ENCODE results near the gene PIK3R2.

PIK3R2 gene

GRCh38 chr19:18130523-18131242, 22.3 kb upstream of the PIK3R2 start:
- peaks cover 12 to 15% of the 10 kb centered on the region in 2 donors for H3K4me1 Mint-ChIP-seq (ENCODE audit: low read depth in 2 of 2)
- peaks cover 75% of the 10 kb centered on the region for H3K36me3 Mint-ChIP-seq (ENCODE audit: insufficient read depth)
- H3K27me3 Mint-ChIP-seq = no peaks in the 10 kb centered on the region
- H3K4me3 Mint-ChIP-seq = no peak overlapping the region
- H3K27ac Mint-ChIP-seq = no peak overlapping the region
- DNase-seq = no peak
- ATAC-seq (replicated peaks) = no peak
- H3K9me3 Mint-ChIP-seq = no peaks in the 10 kb centered on the region

- Mint-ChIP-seq H3K27me3 (no peaks in the 10 kb centered on the region), H3K9me3 (no peaks in the 10 kb centered on the region), H3K36me3 (ENCODE audit: insufficient read depth) (peaks cover 76% of the 10 kb centered on the region), H3K4me1 (ENCODE audit: low read depth in 2 of 2) (peaks cover 12 to 15% of the 10 kb centered on the region in 2 donors), H3K4me3 (no peak overlapping the region), H3K27ac (no peak overlapping the region)
- ATAC-seq (replicated peaks) (no peak), DNase-seq (no peak)
Observed at GRCh38 chr19:18131841-18132596, 20.9 kb upstream of the PIK3R2 start.

GRCh38 chr19:18135712-18136584, 17.0 kb upstream of the PIK3R2 start:
- Mint-ChIP-seq H3K27ac (peak overlapping the region; percentile 50 to 72), H3K4me3 (no peak overlapping the region), H3K36me3 (ENCODE audit: insufficient read depth) (peaks cover 71% of the 10 kb centered on the region), H3K9me3 (no peaks in the 10 kb centered on the region), H3K27me3 (no peaks in the 10 kb centered on the region), H3K4me1 (ENCODE audit: low read depth in 2 of 2) (peaks cover 0 to 7% of the 10 kb centered on the region in 2 donors)
- ATAC-seq (replicated peaks) (no peak), DNase-seq (no peak)

GRCh38 chr19:18137242-18137641, 15.7 kb upstream of the PIK3R2 start:
- Mint-ChIP-seq H3K4me3 (no peak overlapping the region), H3K36me3 (ENCODE audit: insufficient read depth) (peaks cover 80% of the 10 kb centered on the region), H3K4me1 (ENCODE audit: low read depth in 2 of 2) (peaks cover 0 to 7% of the 10 kb centered on the region in 2 donors), H3K27ac (no peak overlapping the region), H3K27me3 (no peaks in the 10 kb centered on the region), H3K9me3 (no peaks in the 10 kb centered on the region)
- ATAC-seq (replicated peaks) (no peak), DNase-seq (no peak)

- Mint-ChIP-seq H3K27me3 (no peaks in the 10 kb centered on the region), H3K36me3 (ENCODE audit: insufficient read depth) (peaks cover 82% of the 10 kb centered on the region), H3K4me1 (ENCODE audit: low read depth in 2 of 2) (peaks cover 0 to 7% of the 10 kb centered on the region in 2 donors), H3K27ac (no peak overlapping the region), H3K4me3 (no peak overlapping the region), H3K9me3 (no peaks in the 10 kb centered on the region)
- ATAC-seq (replicated peaks) = no peak
- no peak for DNase-seq
Observed at GRCh38 chr19:18137657-18138339, 15.2 kb upstream of the PIK3R2 start.

GRCh38 chr19:18140473-18140872, 12.5 kb upstream of the PIK3R2 start:
- ATAC-seq (replicated peaks) (no peak), DNase-seq (no peak)
- H3K9me3 Mint-ChIP-seq = no peaks in the 10 kb centered on the region
- no peak overlapping the region for H3K4me3 Mint-ChIP-seq
- H3K27ac Mint-ChIP-seq = no peak overlapping the region
- no peaks in the 10 kb centered on the region for H3K27me3 Mint-ChIP-seq
- no peaks in the 10 kb centered on the region for H3K4me1 Mint-ChIP-seq (ENCODE audit: low read depth in 2 of 2)
- peaks cover 77% of the 10 kb centered on the region for H3K36me3 Mint-ChIP-seq (ENCODE audit: insufficient read depth)

- no peak overlapping the region for H3K4me3 Mint-ChIP-seq
- DNase-seq (no peak), ATAC-seq (replicated peaks) (no peak)
- no peaks in the 10 kb centered on the region for H3K4me1 Mint-ChIP-seq (ENCODE audit: low read depth in 2 of 2)
- no peaks in the 10 kb centered on the region for H3K27me3 Mint-ChIP-seq
- no peak overlapping the region for H3K27ac Mint-ChIP-seq
- H3K36me3 Mint-ChIP-seq (ENCODE audit: insufficient read depth) = peaks cover 75% of the 10 kb centered on the region
- no peaks in the 10 kb centered on the region for H3K9me3 Mint-ChIP-seq
Observed at GRCh38 chr19:18141031-18141430, 11.9 kb upstream of the PIK3R2 start.

GRCh38 chr19:18143902-18144301, 9.1 kb upstream of the PIK3R2 start:
- H3K27ac Mint-ChIP-seq = peak overlapping the region in 1 of 2 donors; percentile 79
- ATAC-seq (replicated peaks) = no peak
- no peak overlapping the region for H3K4me3 Mint-ChIP-seq
- DNase-seq = no peak
- peaks cover 12 to 14% of the 10 kb centered on the region in 2 donors for H3K4me1 Mint-ChIP-seq (ENCODE audit: low read depth in 2 of 2)
- peaks cover 85% of the 10 kb centered on the region for H3K36me3 Mint-ChIP-seq (ENCODE audit: insufficient read depth)
- no peaks in the 10 kb centered on the region for H3K27me3 Mint-ChIP-seq
- no peaks in the 10 kb centered on the region for H3K9me3 Mint-ChIP-seq

GRCh38 chr19:18144361-18144760, 8.6 kb upstream of the PIK3R2 start:
- no peaks in the 10 kb centered on the region for H3K27me3 Mint-ChIP-seq
- no peaks in the 10 kb centered on the region for H3K9me3 Mint-ChIP-seq
- peak overlapping the region in 1 of 2 donors; percentile 79 for H3K27ac Mint-ChIP-seq
- no peak overlapping the region for H3K4me3 Mint-ChIP-seq
- DNase-seq (no peak), ATAC-seq (replicated peaks) (no peak)
- H3K4me1 Mint-ChIP-seq (ENCODE audit: low read depth in 2 of 2) = peaks cover 12 to 15% of the 10 kb centered on the region in 2 donors
- peaks cover 82% of the 10 kb centered on the region for H3K36me3 Mint-ChIP-seq (ENCODE audit: insufficient read depth)

- Mint-ChIP-seq H3K27ac (peak overlapping the region in 1 of 2 donors; percentile 79), H3K9me3 (no peaks in the 10 kb centered on the region), H3K4me1 (ENCODE audit: low read depth in 2 of 2) (peaks cover 15 to 19% of the 10 kb centered on the region in 2 donors), H3K27me3 (no peaks in the 10 kb centered on the region), H3K4me3 (no peak overlapping the region), H3K36me3 (ENCODE audit: insufficient read depth) (peaks cover 81% of the 10 kb centered on the region)
- no peak for ATAC-seq (replicated peaks)
- DNase-seq = no peak
Observed at GRCh38 chr19:18144906-18145305, 8.1 kb upstream of the PIK3R2 start.

- Mint-ChIP-seq H3K4me3 (no peak overlapping the region), H3K36me3 (ENCODE audit: insufficient read depth) (peaks cover 78% of the 10 kb centered on the region), H3K4me1 (ENCODE audit: low read depth in 2 of 2) (peaks cover 15 to 21% of the 10 kb centered on the region in 2 donors), H3K9me3 (no peaks in the 10 kb centered on the region), H3K27ac (peak overlapping the region; percentile 41 to 55), H3K27me3 (no peaks in the 10 kb centered on the region)
- DNase-seq (no peak), ATAC-seq (replicated peaks) (no peak)
Observed at GRCh38 chr19:18145391-18145999, 7.5 kb upstream of the PIK3R2 start.

- Mint-ChIP-seq H3K4me3 (no peak overlapping the region), H3K9me3 (no peaks in the 10 kb centered on the region), H3K27ac (peak overlapping the region in 1 of 2 donors; percentile 91), H3K27me3 (no peaks in the 10 kb centered on the region), H3K36me3 (ENCODE audit: insufficient read depth) (peaks cover 65% of the 10 kb centered on the region), H3K4me1 (ENCODE audit: low read depth in 2 of 2) (peaks cover 25 to 35% of the 10 kb centered on the region in 2 donors)
- ATAC-seq (replicated peaks) = no peak
- no peak for DNase-seq
Observed at GRCh38 chr19:18147396-18147795, 5.6 kb upstream of the PIK3R2 start.

Data from effector memory CD8-positive, alpha-beta T cell (primary cell).